AG04450 (cell line): Measurements from ENCODE around the gene DLX5. TPM values are rescaled to one million over a fixed set of nuclear protein-coding genes. Genes with fewer than 3 reads are reported as not detected.

Source experiments
- CTCF ChIA-PET: fragments of 300-600, 350-600 bp; formaldehyde crosslinking; extraction: SDS; loops from one replicate; lab custom pipeline; 2022; ENCODE audit warnings: antibody characterized with exemption, inconsistent platforms; lab: Charles Lee
- POLR2A ChIA-PET: fragments of 350-600 bp; formaldehyde crosslinking; extraction: SDS; loops from one replicate; lab custom pipeline; 2021; ENCODE audit warnings: antibody characterized with exemption, inconsistent platforms; lab: Yijun Ruan, JAX
- DNase-seq: peaks from one replicate; pipeline ENCODE4 v3.0.0-alpha.2; 2011; ENCODE audit warnings: low read depth, low spot score
- H3K27ac ChIP-seq: one replicate; pipeline ENCODE4 v1.5.1; 2012; ENCODE audit warnings: low read depth, low read length, control low read depth
- H3K27me3 ChIP-seq: one replicate; pipeline ENCODE4 v1.6.0; 2012; ENCODE audit warnings: low read length; ENCODE audit not compliant: control insufficient read depth, insufficient read depth
- H3K4me3 ChIP-seq: 2 replicates; pipeline ENCODE4 v1.5.1; 2011; ENCODE audit warnings: mild to moderate bottlenecking, low read depth, low read length, control low read depth
- H3K9me3 ChIP-seq: 2 replicates; pipeline ENCODE4 v1.5.1; 2012; ENCODE audit warnings: low read length; ENCODE audit not compliant: control insufficient read depth, insufficient read depth
- CTCF ChIP-seq: IDR thresholded peaks from 2 replicates; pipeline ENCODE4 v1.5.1; 2011; ENCODE audit warnings: low read depth, low read length, control low read depth, inconsistent platforms
- polyA plus RNA-seq: library from polyadenylated mRNA; depleted of rRNA; stranded (reverse); fragments of >200 nt; gene quantifications from 2 replicates; pipeline ENCODE4 v1.2.3, GENCODE V29; 2011

The DLX5 gene
- polyA plus RNA-seq, 1 experiment = not detected

GRCh38 chr7:96989241-96989858 lies 35.3 kb downstream of the DLX5 start:
- TF ChIP-seq CTCF = no peak
- ChIA-PET POLR2A (no interaction called here), CTCF (interaction anchor here (1.2 kb wide), 1 partner anchor 1073 kb away, joined by 3 read pairs; no protein-coding TSS in a partner anchor)
- H3K9me3 ChIP-seq = peaks cover 7% of the 10 kb centered on the region; the same call in 1 of the 2 replicates
- no peak overlapping the region for H3K4me3 ChIP-seq
- no peak overlapping the region for H3K27ac ChIP-seq
- H3K27me3 ChIP-seq = peaks cover 50% of the 10 kb centered on the region
- no peak for DNase-seq

GRCh38 chr7:96987719-96988118 lies 36.9 kb downstream of the DLX5 start:
- peaks cover 6% of the 10 kb centered on the region; the same call in 1 of the 2 replicates for H3K9me3 ChIP-seq
- no peak overlapping the region for H3K4me3 ChIP-seq
- ChIA-PET CTCF (interaction anchor here (0.9 to 1.5 kb wide), 2 partner anchors 40 to 1073 kb away, joined by 5 read pairs; no protein-coding TSS in a partner anchor), POLR2A (no interaction called here)
- TF ChIP-seq CTCF = no peak
- H3K27ac ChIP-seq = no peak overlapping the region
- peaks cover 34% of the 10 kb centered on the region for H3K27me3 ChIP-seq
- no peak for DNase-seq

- TF ChIP-seq CTCF = no peak
- CTCF ChIA-PET = no interaction called here
- H3K27me3 ChIP-seq = peaks cover 26% of the 10 kb centered on the region
These were observed 37.7 kb downstream of the DLX5 start for GRCh38 chr7:96986901-96987300.

GRCh38 chr7:96985992-96986391 lies 38.6 kb downstream of the DLX5 start:
- Histone ChIP-seq H3K9me3 (no peaks in the 10 kb centered on the region; the same call in 1 of the 2 replicates), H3K4me3 (no peak overlapping the region), H3K27me3 (peaks cover 20% of the 10 kb centered on the region), H3K27ac (no peak overlapping the region)
- ChIA-PET POLR2A (no interaction called here), CTCF (no interaction called here)
- no peak for TF ChIP-seq CTCF
- no peak for DNase-seq

More at GRCh38 chr7:96986901-96987300, 37.7 kb downstream of the DLX5 start:
- no peak for DNase-seq
- POLR2A ChIA-PET = no interaction called here
- no peak overlapping the region for H3K4me3 ChIP-seq
- no peak overlapping the region for H3K27ac ChIP-seq
- no peaks in the 10 kb centered on the region; the same call in 1 of the 2 replicates for H3K9me3 ChIP-seq

GRCh38 chr7:96982586-96982985 lies 42.0 kb downstream of the DLX5 start:
- CTCF ChIA-PET = no interaction called here
- H3K27ac ChIP-seq = no peak overlapping the region
- H3K27me3 ChIP-seq = no peaks in the 10 kb centered on the region
- no peaks in the 10 kb centered on the region for H3K9me3 ChIP-seq
- DNase-seq = no peak
- no peak for TF ChIP-seq CTCF
- POLR2A ChIA-PET = no interaction called here
- no peak overlapping the region for H3K4me3 ChIP-seq
